Natural killer cell (primary cell): ENCODE measurements around the gene FURIN. TPM values are rescaled to one million over a fixed set of nuclear protein-coding genes. Genes with fewer than 3 reads are reported as not detected.

Source experiments
- ATAC-seq, 3 donors: fragments of 150-1000 bp in 2 of 3; fragments of 200-7000 bp in 1 of 3; cut with Tn5 transposase; 1 replicate in 1 of 3; 2 replicates in 2 of 3; pipeline ENCODE4 v1.10.0; 2021; ENCODE audit warnings: mild to moderate bottlenecking in 2 of 3, moderate library complexity in 2 of 3
- DNase-seq, 2 donors: peaks; one replicate each; pipeline versions ENCODE4 v3.0.0 to v3.0.0-alpha.2; 2013 to 2021; ENCODE audit warnings: mixed read lengths in 1 of 2
- H3K27ac ChIP-seq: one replicate; pipeline ENCODE4 v1.5.1; 2013; ENCODE audit warnings: mild to moderate bottlenecking, low read length
- H3K27me3 ChIP-seq: one replicate; pipeline ENCODE4 v1.6.1; 2013; ENCODE audit warnings: low read length; ENCODE audit not compliant: control insufficient read depth, insufficient read depth
- H3K36me3 ChIP-seq: one replicate; pipeline ENCODE4 v1.6.1; 2013; ENCODE audit warnings: low read length; ENCODE audit not compliant: control insufficient read depth, insufficient read depth
- H3K4me1 ChIP-seq: one replicate; pipeline ENCODE4 v1.6.1; 2013; ENCODE audit warnings: low read length; ENCODE audit not compliant: control insufficient read depth, insufficient read depth
- H3K4me3 ChIP-seq: one replicate; pipeline ENCODE4 v1.5.1; 2013; ENCODE audit warnings: low read length
- H3K9me3 ChIP-seq: one replicate; pipeline ENCODE4 v1.6.1; 2013; ENCODE audit warnings: low read length; ENCODE audit not compliant: control insufficient read depth, insufficient read depth
- H3K27ac Mint-ChIP-seq, 2 donors: one replicate each; pipeline ENCODE4 v1.8.0; 2022; ENCODE audit warnings: mild to moderate bottlenecking in 2 of 2, mixed read lengths in 2 of 2, moderate library complexity in 1 of 2
- H3K27me3 Mint-ChIP-seq, 2 donors: one replicate each; pipeline ENCODE4 v1.8.0; 2022; ENCODE audit warnings: low read depth in 2 of 2, mixed read lengths in 2 of 2
- H3K36me3 Mint-ChIP-seq: one replicate; pipeline ENCODE4 v1.8.0; 2022; ENCODE audit warnings: mixed read lengths
- H3K4me1 Mint-ChIP-seq, 2 donors: one replicate each; pipeline ENCODE4 v1.8.0; 2022; ENCODE audit warnings: mixed read lengths in 2 of 2
- H3K4me3 Mint-ChIP-seq: one replicate; pipeline ENCODE4 v1.8.0; 2022; ENCODE audit warnings: mild to moderate bottlenecking, moderate library complexity, mixed read lengths
- H3K9me3 Mint-ChIP-seq, 2 donors: one replicate each; pipeline ENCODE4 v1.8.0; 2022; ENCODE audit warnings: mixed read lengths in 2 of 2
- whole genome bisulfite sequencing: methylation state at CpG from one replicate; pipeline ENCODE4 v1.1.7; 2013; ENCODE audit warnings: missing lambda C conversion rate; ENCODE audit not compliant: insufficient coverage; 5-methylcytosine and 5-hydroxymethylcytosine counted together
- intact Hi-C: fragments of 100-400 bp; cut with micrococcal nuclease; formaldehyde crosslinking; loops from one replicate; pipeline ENCODE4 v1.14.2; 2022
- total RNA-seq, 4 donors: library from RNA; stranded (reverse); fragments of 120-200 nt in 1 of 4; gene quantifications; one replicate each; pipeline versions ENCODE4 v1.2.3 to v1.2.4, GENCODE V29; 2013 to 2022
- TF ChIP-seq, protein P1 (sequence below): fragments of 200-600 bp; IDR thresholded peaks from one replicate; pipeline ENCODE4 v1.8.0; 2022; ENCODE audit warnings: antibody characterized with exemption

The FURIN gene
- total RNA-seq, 3 donors from 2014 or later (not counting 1 experiment from before 2014, with no cell fraction given): 110 to 178 (median 172) TPM

DNA sequence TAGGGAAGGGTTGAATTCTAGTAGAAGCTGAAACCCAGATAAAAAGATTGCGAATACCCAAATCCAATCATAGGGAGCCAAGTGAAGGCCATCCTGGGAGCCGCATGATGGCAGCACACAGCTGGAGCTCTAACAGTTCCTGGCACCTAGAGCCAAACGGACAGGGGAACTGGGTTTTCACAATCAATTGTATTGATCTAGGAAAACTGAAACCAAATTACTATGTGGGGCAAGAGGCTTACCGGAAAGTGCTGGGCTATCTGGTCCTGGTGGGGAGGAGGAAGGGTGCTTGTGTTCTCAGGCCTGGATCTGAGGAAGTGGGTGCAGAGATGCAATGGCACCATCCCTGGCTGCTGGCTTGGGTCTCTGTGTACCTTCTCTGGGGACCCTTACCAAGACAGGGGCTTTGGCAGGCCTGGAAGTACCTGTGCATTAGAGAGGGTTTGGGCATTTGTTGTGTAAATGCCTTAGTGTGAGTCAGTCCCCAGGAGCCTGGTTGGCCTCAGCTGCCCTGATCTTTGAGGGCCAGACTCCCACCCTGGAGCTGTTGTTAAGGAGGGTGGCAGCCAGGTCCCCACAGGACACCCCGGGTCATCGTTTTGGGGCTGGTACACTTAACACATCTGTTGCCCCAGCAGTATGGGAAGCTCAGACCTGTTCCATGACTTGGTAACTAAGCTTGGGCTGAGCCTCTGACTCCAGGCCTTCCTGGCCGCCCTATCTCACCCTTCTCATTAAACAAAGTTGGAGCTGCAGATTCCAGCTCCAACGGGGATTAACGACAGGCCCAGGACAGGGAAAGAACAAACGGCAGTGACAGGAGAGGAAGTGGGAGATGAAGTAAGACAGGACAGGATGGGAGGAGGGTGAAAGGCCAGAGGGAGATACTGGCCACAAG is 8.9 kb upstream of the FURIN start:
- peak overlapping the region in 1 of 2 donors; percentile 29 for H3K27ac Mint-ChIP-seq
- no peaks in the 10 kb centered on the region for H3K9me3 ChIP-seq
- no peaks in the 10 kb centered on the region for H3K27me3 Mint-ChIP-seq
- peaks cover 47% of the 10 kb centered on the region for H3K4me1 ChIP-seq
- H3K36me3 Mint-ChIP-seq: no peaks in the 10 kb centered on the region
- no peak for ATAC-seq
- H3K27me3 ChIP-seq: no peaks in the 10 kb centered on the region
- H3K4me3 ChIP-seq: no peak overlapping the region
- H3K4me3 Mint-ChIP-seq: no peak overlapping the region
- no peaks in the 10 kb centered on the region for H3K9me3 Mint-ChIP-seq
- no peak overlapping the region for H3K27ac ChIP-seq
- TF ChIP-seq, protein P1, sequence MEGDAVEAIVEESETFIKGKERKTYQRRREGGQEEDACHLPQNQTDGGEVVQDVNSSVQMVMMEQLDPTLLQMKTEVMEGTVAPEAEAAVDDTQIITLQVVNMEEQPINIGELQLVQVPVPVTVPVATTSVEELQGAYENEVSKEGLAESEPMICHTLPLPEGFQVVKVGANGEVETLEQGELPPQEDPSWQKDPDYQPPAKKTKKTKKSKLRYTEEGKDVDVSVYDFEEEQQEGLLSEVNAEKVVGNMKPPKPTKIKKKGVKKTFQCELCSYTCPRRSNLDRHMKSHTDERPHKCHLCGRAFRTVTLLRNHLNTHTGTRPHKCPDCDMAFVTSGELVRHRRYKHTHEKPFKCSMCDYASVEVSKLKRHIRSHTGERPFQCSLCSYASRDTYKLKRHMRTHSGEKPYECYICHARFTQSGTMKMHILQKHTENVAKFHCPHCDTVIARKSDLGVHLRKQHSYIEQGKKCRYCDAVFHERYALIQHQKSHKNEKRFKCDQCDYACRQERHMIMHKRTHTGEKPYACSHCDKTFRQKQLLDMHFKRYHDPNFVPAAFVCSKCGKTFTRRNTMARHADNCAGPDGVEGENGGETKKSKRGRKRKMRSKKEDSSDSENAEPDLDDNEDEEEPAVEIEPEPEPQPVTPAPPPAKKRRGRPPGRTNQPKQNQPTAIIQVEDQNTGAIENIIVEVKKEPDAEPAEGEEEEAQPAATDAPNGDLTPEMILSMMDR: no peak
- WGBS: 75% methylated on average over 10 of the region's 10 CpGs
- H3K36me3 ChIP-seq: no peaks in the 10 kb centered on the region
- H3K4me1 Mint-ChIP-seq: peaks cover 19 to 32% of the 10 kb centered on the region in 2 donors
- no peak for DNase-seq
- intact Hi-C loops: no loop called here

DNA sequence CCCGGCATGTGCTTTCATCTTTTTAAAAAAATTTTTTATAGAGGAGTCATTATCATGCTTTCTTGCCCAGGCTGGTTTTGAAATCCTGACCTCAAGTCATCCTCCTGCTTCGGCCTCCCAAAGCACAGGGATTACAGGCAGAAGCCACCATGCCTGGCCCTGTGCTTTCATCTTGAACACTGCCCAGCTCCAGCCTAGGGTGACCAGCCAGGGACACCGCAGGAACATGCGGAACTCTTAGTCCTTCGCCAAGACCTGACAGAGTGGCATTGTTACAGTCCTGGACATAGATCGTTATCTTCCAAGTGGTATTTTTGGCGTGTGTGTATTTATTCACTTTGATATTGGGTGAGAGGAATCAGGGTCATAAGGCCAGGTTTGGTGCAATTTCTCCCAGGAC is 7.9 kb upstream of the FURIN start:
- H3K9me3 ChIP-seq: no peaks in the 10 kb centered on the region
- no peaks in the 10 kb centered on the region for H3K27me3 ChIP-seq
- TF ChIP-seq, protein P1: no peak
- H3K9me3 Mint-ChIP-seq: no peaks in the 10 kb centered on the region
- H3K36me3 Mint-ChIP-seq: no peaks in the 10 kb centered on the region
- H3K4me3 Mint-ChIP-seq: no peak overlapping the region
- intact Hi-C loops: no loop called here
- no peak overlapping the region for H3K4me3 ChIP-seq
- no peaks in the 10 kb centered on the region for H3K36me3 ChIP-seq
- peaks cover 37% of the 10 kb centered on the region for H3K4me1 ChIP-seq
- peaks cover 16 to 25% of the 10 kb centered on the region in 2 donors for H3K4me1 Mint-ChIP-seq
- 91% methylated on average over 7 of the region's 7 CpGs for WGBS
- no peaks in the 10 kb centered on the region for H3K27me3 Mint-ChIP-seq
- ATAC-seq (no peak), DNase-seq (no peak)
- no peak overlapping the region for H3K27ac Mint-ChIP-seq
- no peak overlapping the region for H3K27ac ChIP-seq

DNA sequence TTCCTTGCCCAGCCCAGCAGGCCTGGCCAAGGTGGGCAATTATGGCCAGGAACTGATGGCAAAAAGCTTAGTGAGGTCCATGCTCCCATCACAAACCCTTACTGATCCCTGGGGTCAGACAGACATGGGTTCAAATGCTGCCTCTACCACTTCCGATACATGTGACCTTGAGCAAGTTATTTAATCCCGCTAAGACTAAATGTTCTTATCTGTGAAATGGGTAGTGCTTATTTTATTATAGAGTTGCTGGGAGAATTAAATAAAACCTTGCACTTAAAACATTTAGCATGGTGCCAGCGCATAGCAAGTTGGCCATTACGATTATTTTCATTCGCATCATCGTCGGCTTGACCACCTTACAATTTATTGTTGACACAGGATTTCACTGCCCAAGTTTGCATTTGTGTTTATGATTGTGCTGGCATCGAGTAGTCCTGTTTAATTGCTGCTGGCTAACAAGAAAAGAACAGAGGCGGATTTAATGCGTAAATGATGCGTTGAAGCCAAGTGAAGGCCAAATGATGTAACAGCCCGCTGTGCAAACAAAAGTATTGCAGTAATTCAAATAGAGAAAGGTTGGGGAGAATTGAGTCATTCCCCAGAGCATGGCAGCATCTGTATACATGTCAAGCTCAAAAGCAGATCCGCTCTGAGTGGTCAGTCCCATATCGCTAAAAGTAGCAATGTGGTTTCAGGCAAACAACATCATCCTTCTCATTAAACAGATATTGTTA is 7.3 kb upstream of the FURIN start:
- no peaks in the 10 kb centered on the region for H3K36me3 ChIP-seq
- H3K27ac ChIP-seq: no peak overlapping the region
- no peaks in the 10 kb centered on the region for H3K9me3 ChIP-seq
- H3K4me3 ChIP-seq: no peak overlapping the region
- no peak for ATAC-seq
- H3K4me1 ChIP-seq: peaks cover 31% of the 10 kb centered on the region
- no peaks in the 10 kb centered on the region for H3K9me3 Mint-ChIP-seq
- H3K36me3 Mint-ChIP-seq: no peaks in the 10 kb centered on the region
- no peak overlapping the region for H3K27ac Mint-ChIP-seq
- DNase-seq: no peak
- peaks cover 16 to 23% of the 10 kb centered on the region in 2 donors for H3K4me1 Mint-ChIP-seq
- WGBS: 93% methylated on average over 12 of the region's 14 CpGs
- H3K27me3 Mint-ChIP-seq: no peaks in the 10 kb centered on the region
- no peaks in the 10 kb centered on the region for H3K27me3 ChIP-seq
- TF ChIP-seq, protein P1: no peak
- intact Hi-C loops: no loop called here
- no peak overlapping the region for H3K4me3 Mint-ChIP-seq
